Left hindlimb (tissue), 1 donor: ENCODE results near the gene CLBA1.
"Not testable (repeated sequence)": the region's sequence is repeated elsewhere in the genome, so short reads cannot be mapped to it uniquely, and the experiment has no call there.

ENCODE experiments used
- DNase-seq: peaks from one replicate; pipeline ENCODE4 v3.0.0-alpha.2; 2018

Gene CLBA1

GRCh38 chr14:104948736-104949031 lies 36.9 kb upstream of the CLBA1 start:
- DNase-seq: no peak

- DNase-seq: not testable (repeated sequence)
Observed at GRCh38 chr14:104949406-104949955, 36.1 kb upstream of the CLBA1 start.

GRCh38 chr14:104950021-104950420 lies 35.6 kb upstream of the CLBA1 start:
- DNase-seq: no peak

GRCh38 chr14:104950701-104951100 lies 34.9 kb upstream of the CLBA1 start:
- not testable (repeated sequence) for DNase-seq

- DNase-seq: not testable (repeated sequence)
Observed at GRCh38 chr14:104951863-104952657, 33.5 kb upstream of the CLBA1 start.

GRCh38 chr14:104953097-104953496 lies 32.5 kb upstream of the CLBA1 start:
- no peak for DNase-seq

- no peak for DNase-seq
Observed at GRCh38 chr14:104953896-104954656, 31.5 kb upstream of the CLBA1 start.

GRCh38 chr14:104954746-104955395 lies 30.7 kb upstream of the CLBA1 start:
- no peak for DNase-seq

GRCh38 chr14:104955396-104955770 lies 30.2 kb upstream of the CLBA1 start:
- no peak for DNase-seq

- DNase-seq: no peak
Observed at GRCh38 chr14:104956290-104956890, 29.2 kb upstream of the CLBA1 start.

- DNase-seq: no peak
Observed at GRCh38 chr14:104957146-104958113, 28.2 kb upstream of the CLBA1 start.

GRCh38 chr14:104964546-104964945 lies 21.0 kb upstream of the CLBA1 start:
- DNase-seq: no peak

GRCh38 chr14:104965561-104966231 lies 19.9 kb upstream of the CLBA1 start:
- no peak for DNase-seq

- DNase-seq: no peak
Observed at GRCh38 chr14:104966261-104966865, 19.2 kb upstream of the CLBA1 start.

GRCh38 chr14:104966981-104967385 lies 18.6 kb upstream of the CLBA1 start:
- no peak for DNase-seq

- peak; percentile 82 for DNase-seq
Observed at GRCh38 chr14:104967386-104968152, 18.0 kb upstream of the CLBA1 start.

GRCh38 chr14:104968153-104968527 lies 17.4 kb upstream of the CLBA1 start:
- peak; percentile 88 for DNase-seq

GRCh38 chr14:104968541-104969401 lies 16.8 kb upstream of the CLBA1 start:
- DNase-seq: no peak

- DNase-seq: no peak
Observed at GRCh38 chr14:104969741-104970230, 15.8 kb upstream of the CLBA1 start.
